KOPT-K1 (cell line): ENCODE measurements around the gene PTDSS2.

Source experiments
- H3K27ac ChIP-seq: fragments of 200-600 bp; sonication (generic); 2 replicates; pipeline ENCODE4 v1.5.1; 2016; ENCODE audit warnings: antibody characterized with exemption, mild to moderate bottlenecking, low read depth, low read length; ENCODE audit not compliant: poor library complexity, severe bottlenecking
- H3K36me3 ChIP-seq: fragments of 200-600 bp; sonication (generic); 2 replicates; pipeline ENCODE4 v1.5.1; 2017; ENCODE audit warnings: antibody characterized with exemption, mild to moderate bottlenecking, low read length, moderate library complexity; ENCODE audit not compliant: insufficient read depth
- H3K9me3 ChIP-seq: fragments of 200-600 bp; sonication (generic); 2 replicates; pipeline ENCODE4 v1.5.1; 2017; ENCODE audit warnings: antibody characterized with exemption, low read length, mild to moderate bottlenecking; ENCODE audit not compliant: insufficient read depth, poor library complexity, severe bottlenecking

Gene PTDSS2

DNA sequence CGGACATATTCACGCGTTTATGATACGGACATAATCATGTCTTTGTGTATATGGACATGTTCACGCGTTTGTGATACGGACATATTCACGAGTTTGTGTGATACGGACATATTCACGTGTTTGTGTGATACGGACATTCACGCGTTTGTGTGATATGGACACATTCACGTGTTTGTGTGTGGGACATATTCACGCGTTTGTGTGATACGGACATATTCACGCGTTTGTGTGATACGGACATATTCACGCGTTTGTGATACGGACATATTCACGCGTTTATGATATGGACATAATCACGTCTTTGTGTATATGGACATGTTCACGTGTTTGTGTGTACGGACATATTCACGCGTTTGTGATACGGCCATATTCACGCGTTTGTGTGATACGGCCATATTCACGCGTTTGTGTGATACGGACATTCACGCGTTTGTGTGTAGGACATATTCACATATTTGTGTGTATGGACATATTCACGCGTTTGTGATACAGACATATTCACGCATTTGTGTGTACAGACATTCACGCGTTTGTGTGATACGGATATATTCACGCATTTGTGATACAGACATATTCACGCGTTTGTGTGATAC is 24.9 kb downstream of the PTDSS2 start:
- Histone ChIP-seq H3K9me3 (no peaks in the 10 kb centered on the region), H3K36me3 (no peaks in the 10 kb centered on the region; the same call in 1 of the 2 replicates), H3K27ac (no peak overlapping the region)

DNA sequence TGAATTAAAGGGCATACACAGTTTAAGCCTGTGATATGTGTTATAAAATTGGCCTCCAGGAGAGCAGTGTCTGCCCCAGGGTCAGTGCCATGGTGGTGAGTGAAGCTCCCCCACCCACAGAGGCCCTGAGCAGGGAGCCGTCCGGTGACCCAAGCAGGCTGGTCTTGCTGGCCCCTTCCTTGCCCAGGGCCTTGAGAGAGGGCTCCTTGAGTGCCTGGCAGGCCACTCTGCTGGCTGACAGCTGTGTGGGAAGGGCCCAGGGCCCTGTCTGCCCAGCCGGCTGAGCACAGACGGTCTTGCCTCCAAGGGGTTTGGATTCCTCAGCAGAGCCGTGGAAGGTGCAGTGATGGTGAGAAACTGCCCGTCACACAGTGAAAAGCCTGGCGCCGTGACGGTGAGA is 25.9 kb downstream of the PTDSS2 start:
- Histone ChIP-seq H3K27ac (no peak overlapping the region), H3K36me3 (no peaks in the 10 kb centered on the region; the same call in 1 of the 2 replicates)

DNA sequence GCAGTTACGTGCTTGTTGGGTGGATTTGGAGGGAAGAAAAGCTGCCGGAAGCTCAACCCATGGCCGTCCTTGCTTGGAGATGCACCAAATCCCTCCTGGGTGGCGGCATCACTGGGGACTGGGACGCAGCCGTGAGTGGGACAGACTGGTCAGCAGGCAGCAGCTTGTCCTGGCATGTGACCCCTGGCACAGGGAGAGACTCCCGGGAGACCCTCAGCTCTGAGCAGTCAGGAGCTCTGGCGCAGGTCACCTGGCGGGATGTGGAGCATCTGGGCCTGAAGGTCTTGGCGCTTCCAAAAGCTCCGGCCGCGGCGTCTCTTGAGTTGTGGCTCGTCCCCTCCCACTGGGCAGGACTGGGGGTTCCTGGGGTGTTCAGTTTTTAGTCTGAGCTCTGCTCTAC is 26.3 kb downstream of the PTDSS2 start:
- no peak overlapping the region for H3K27ac ChIP-seq
- H3K36me3 ChIP-seq = no peaks in the 10 kb centered on the region; the same call in 1 of the 2 replicates
- H3K9me3 ChIP-seq = no peaks in the 10 kb centered on the region

More for the DNA sequence above, 25.9 kb downstream of the PTDSS2 start:
- H3K9me3 ChIP-seq = no peaks in the 10 kb centered on the region

DNA sequence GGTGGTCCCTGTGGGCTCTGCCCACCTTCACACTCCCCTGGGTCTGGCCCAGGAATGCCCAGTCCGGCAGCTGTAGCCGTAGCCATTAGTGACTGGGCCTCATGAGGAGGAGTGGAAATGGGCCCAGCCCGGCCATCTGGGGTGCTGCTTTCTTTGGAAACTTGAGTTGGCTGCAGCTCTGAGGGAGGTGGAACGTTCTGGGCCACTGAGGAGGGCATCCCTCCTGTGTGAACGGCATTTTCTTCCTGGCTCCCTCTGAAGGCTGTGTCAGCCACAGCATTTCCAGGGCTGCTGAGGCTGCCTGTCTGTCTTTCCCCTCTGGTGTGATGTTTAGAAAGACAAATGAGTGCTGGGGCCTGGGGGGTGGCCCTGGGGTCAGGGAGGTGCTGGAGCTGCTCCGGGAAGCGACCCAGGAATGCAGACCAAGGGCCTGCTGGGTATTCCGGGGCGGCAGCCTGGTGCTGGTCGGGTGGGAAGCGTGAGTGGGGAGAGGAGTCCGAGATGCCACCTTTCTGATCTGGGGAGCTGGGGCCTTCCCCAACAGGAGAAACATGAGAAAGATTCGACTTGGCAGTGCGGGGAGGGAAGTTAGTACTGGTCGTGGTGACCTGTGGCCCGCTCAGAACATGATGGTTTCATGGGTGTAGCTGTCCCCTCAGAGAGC is 27.1 kb downstream of the PTDSS2 start:
- H3K36me3 ChIP-seq = no peaks in the 10 kb centered on the region; the same call in 1 of the 2 replicates
- no peak overlapping the region for H3K27ac ChIP-seq
- no peaks in the 10 kb centered on the region for H3K9me3 ChIP-seq

DNA sequence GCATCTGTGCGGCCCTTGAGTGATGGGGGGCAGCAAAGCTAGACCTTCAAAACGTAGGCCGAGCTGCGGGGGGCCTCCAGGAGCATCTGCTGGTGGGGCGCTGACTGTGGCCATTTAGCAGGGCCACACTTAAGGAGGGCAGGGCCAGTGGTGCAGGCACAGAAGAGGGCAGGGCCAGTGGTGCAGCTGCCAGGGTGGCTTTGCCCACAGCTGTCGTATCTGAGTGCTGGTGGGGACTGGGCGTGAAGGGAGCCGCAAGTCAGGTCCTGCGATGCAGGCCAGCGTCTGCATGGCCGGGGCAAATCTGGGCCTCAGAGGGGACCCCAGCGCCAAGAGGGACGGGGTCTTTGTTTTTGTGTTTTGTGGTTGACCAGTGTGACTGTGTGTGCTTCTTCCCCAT is 29.2 kb downstream of the PTDSS2 start:
- no peak overlapping the region for H3K27ac ChIP-seq
- no peaks in the 10 kb centered on the region; the same call in 1 of the 2 replicates for H3K36me3 ChIP-seq
- H3K9me3 ChIP-seq = peaks cover 8% of the 10 kb centered on the region

DNA sequence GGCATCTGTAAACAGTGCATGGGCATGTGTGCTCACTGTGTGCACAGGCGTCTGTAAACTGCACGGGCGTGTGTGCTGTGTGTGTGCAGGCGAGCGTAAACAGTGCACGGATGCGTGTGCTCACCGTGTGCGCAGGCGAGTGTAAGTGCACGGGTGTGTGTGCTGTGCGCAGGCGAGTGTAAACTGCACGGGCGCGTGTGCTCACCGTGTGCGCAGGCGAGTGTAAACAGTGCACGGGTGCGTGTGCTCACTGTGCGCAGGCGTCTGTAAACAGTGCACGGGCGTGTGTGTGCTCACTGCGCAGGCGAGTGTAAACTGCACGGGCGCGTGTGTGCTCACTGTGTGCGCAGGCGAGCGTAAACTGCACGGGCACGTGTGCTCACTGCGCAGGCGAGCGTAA is 34.5 kb downstream of the PTDSS2 start:
- Histone ChIP-seq H3K27ac (no peak overlapping the region), H3K36me3 (no peaks in the 10 kb centered on the region; the same call in 1 of the 2 replicates), H3K9me3 (peaks cover 8% of the 10 kb centered on the region)

DNA sequence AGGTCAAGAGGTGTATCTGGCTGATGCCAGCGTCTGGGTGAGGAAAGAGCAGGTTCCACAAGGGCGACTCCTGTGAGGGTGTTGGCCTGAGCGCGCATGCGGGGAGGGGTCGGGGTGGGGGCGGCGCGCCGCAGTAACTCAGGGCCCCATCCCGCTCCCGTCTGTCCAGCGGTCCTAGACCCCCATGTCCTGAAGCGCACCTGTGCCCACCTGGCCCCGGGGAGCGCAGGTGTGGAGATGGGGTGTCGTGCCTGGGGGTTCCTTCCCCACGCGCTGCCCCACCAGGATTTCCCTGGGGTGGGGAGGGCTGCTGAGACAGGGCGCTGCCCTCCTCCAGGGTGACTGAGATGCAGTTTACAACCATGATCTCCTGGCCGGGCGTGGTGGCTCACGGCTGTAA is 36.1 kb downstream of the PTDSS2 start:
- H3K36me3 ChIP-seq = peaks cover 14% of the 10 kb centered on the region; the same call in 1 of the 2 replicates
- H3K9me3 ChIP-seq = peaks cover 8% of the 10 kb centered on the region
- no peak overlapping the region for H3K27ac ChIP-seq

DNA sequence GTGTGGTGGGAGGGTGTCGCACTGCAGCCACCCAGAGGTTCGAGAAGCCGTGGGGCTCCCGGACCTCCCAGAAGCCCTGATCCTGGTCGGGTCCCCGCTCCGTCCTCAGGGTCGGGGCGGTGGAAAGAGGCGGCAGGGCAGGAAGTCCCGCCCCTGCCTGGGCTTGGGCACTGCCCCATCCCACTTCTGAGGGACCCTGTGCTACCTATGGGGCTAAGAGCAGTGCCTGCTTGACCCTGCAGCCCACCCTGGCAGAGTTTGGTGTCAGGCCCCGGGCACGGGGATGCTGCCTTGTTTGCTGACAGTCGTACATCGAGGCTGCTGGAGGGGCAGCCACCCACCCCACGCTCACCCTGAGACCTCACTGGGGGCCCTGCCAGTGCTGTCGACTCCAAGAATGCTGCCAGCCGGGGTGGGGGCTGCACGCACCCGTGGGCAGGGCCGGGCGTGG is 37.5 kb downstream of the PTDSS2 start:
- H3K36me3 ChIP-seq = peaks cover 16% of the 10 kb centered on the region; the same call in 1 of the 2 replicates
- no peak overlapping the region for H3K27ac ChIP-seq
- H3K9me3 ChIP-seq = peaks cover 8% of the 10 kb centered on the region

DNA sequence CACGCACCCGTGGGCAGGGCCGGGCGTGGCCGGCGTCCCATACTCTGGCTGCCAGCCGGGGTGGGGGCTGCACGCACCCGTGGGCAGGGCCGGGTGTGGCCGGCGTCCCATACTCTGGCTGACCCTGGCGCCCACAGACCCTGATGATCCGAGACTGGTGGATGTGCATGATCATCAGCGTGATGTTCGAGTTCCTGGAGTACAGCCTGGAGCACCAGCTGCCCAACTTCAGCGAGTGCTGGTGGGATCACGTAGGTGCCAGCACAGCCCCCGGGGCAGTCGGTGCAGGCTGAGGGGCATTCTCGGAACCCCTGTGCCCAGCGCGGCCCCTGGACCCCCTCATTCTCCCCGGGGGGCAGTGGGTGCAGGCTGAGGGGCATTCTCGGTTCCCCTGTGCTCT is 38.0 kb downstream of the PTDSS2 start:
- no peak overlapping the region for H3K27ac ChIP-seq
- H3K9me3 ChIP-seq = peaks cover 8% of the 10 kb centered on the region
- H3K36me3 ChIP-seq = peaks cover 20% of the 10 kb centered on the region; the same call in 1 of the 2 replicates

DNA sequence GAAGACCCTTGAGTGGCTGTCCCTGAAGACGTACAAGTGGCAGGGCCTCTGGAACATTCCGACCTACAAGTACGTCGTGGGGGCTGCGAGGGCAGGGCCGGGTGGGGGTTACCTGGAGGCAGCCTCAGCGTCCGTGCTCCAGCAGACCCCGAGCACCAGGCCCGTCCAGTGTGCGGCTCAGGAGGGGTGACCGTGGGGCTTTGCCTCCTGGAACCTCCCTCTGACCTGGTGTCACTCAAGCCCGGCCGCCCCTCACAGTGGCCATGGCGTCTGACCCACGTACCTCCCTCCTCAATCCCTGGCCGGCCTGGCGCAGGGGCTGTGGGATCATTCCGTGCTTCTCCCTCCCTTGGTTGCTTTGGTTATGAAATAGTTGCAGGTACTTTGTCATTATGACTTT is 38.5 kb downstream of the PTDSS2 start:
- H3K9me3 ChIP-seq = peaks cover 3% of the 10 kb centered on the region
- no peak overlapping the region for H3K27ac ChIP-seq
- peaks cover 25% of the 10 kb centered on the region; the same call in 1 of the 2 replicates for H3K36me3 ChIP-seq

DNA sequence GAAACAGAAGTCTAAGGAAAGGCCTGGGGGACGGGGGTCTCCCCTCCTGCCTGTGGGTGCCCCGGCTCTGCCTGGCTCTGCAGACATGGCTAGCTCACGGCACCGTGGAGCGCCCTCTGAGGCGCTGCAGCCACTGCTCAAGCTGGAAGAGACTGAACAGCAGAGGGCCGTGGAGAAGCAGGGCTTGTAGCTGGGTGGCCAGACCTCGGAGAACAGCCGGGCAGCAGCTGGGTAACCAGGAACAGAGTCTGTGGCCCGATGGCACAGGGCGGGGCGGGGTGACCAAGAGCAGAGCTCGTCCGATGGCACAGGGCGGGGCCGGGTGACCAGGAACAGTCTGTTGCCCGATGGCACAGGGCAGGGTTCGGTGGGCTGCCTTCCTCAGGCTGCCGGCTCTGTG is 38.9 kb downstream of the PTDSS2 start:
- no peaks in the 10 kb centered on the region for H3K9me3 ChIP-seq
- no peak overlapping the region for H3K27ac ChIP-seq
- H3K36me3 ChIP-seq = peaks cover 28% of the 10 kb centered on the region; the same call in 1 of the 2 replicates

DNA sequence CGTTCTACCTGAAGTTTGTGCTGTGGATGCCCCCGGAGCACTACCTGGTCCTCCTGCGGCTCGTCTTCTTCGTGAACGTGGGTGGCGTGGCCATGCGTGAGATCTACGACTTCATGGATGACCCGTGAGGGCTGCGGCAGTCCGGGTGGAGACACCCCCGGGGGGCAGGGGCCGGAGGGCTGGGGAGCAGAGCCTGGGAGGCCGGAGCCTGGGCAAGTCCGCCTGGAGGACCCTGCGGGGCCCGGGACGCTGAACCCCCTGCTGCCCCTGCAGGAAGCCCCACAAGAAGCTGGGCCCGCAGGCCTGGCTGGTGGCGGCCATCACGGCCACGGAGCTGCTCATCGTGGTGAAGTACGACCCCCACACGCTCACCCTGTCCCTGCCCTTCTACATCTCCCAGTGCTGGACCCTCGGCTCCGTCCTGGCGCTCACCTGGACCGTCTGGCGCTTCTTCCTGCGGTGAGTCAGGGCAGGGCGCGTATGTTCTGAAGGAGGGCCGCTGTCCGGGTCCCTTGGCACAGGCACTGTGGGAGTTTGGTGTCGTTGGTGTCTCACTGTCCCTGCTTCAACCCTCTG is 39.6 kb downstream of the PTDSS2 start:
- no peaks in the 10 kb centered on the region for H3K9me3 ChIP-seq
- H3K27ac ChIP-seq = no peak overlapping the region
- peaks cover 35% of the 10 kb centered on the region for H3K36me3 ChIP-seq

DNA sequence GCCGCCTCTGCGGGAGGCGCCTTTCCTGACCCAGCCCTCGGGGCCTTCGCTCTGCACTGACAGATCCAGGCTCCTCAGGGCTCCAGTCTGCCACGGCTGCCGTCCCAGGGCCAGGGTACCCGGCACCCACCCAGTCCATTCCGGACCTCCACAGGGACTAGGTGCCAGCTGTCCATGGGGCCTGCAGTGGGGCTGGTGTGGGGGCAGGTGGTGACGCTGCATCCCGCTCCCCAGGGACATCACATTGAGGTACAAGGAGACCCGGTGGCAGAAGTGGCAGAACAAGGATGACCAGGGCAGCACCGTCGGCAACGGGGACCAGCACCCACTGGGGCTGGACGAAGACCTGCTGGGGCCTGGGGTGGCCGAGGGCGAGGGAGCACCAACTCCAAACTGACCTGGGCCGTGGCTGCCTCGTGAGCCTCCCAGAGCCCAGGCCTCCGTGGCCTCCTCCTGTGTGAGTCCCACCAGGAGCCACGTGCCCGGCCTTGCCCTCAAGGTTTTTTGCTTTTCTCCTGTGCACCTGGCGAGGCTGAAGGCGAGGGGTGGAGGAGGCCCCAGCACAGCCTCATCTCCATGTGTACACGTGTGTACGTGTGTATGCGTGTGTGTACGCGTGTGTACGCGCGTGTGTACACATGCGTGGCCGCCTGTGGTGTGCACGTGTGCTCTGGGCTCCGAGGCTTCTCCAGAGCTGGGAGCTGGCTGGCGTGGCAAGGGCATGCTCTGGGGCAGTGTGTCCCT is 40.3 kb downstream of the PTDSS2 start:
- no peak overlapping the region for H3K27ac ChIP-seq
- peaks cover 42% of the 10 kb centered on the region for H3K36me3 ChIP-seq
- no peaks in the 10 kb centered on the region for H3K9me3 ChIP-seq

DNA sequence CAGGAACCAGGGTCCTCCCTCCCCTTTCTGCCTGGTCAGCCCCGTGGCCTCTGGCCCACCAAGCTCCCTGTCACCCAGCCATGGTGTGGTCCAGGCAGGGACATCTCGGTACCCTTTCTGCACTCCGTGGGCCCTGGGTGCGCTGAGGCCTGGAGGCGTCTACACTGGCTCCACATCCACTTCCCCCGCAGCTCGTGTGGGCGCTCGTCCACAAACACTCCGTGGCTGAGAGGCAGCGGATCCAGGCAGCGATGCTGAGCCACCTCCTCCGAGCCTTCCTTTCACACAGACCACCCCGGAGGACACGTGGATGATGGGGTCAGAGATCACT is 40.8 kb downstream of the PTDSS2 start:
- Histone ChIP-seq H3K27ac (no peak overlapping the region), H3K9me3 (no peaks in the 10 kb centered on the region), H3K36me3 (peaks cover 47% of the 10 kb centered on the region)

DNA sequence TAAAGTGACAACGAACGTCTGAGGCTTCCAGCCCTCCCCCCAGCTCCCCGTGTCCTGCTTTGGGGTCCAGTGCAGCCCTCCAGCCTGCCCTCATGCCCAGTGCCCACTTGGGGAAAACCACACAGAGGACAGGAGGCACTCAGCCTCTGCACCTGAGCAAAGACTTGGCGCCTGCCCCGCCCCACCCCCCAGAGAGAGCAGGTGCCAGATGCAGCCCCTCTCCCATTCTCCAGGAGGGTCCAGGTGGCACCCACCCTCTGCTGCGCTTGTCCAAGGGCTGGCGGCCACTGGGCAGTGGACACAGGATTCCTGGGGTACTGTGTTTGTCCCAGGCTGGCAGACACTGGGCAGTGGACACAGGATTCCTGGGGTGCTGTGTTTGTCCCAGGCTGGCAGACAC is 41.3 kb downstream of the PTDSS2 start:
- Histone ChIP-seq H3K27ac (no peak overlapping the region), H3K9me3 (no peaks in the 10 kb centered on the region), H3K36me3 (peaks cover 52% of the 10 kb centered on the region)
